CD4-positive, alpha-beta T cell (primary cell): ENCODE data around the gene PBOV1. TPM values are rescaled to one million over a fixed set of nuclear protein-coding genes. Genes with fewer than 3 reads are reported as not detected.

Source experiments
- ATAC-seq: fragments of 200-7000 bp; cut with Tn5 transposase; one replicate; pipeline ENCODE4 v1.10.0; 2022; ENCODE audit warnings: mild to moderate bottlenecking; ENCODE audit not compliant: poor library complexity
- CTCF ChIA-PET: fragments of 350-600 bp; sonication (Branson Sonifier 250); formaldehyde crosslinking; loops from one replicate; lab custom pipeline; 2021; ENCODE audit warnings: antibody characterized with exemption, inconsistent platforms; lab: Charles Lee
- POLR2A ChIA-PET: fragments of 350-600 bp; sonication (Branson Sonifier 250); formaldehyde crosslinking; loops from one replicate; lab custom pipeline; 2021; ENCODE audit warnings: antibody characterized with exemption, inconsistent platforms; lab: Charles Lee
- DNase-seq, 14 experiments: peaks; one replicate each; pipeline ENCODE4 v3.0.0-alpha.2; 2013 to 2020; ENCODE audit warnings: mixed read lengths in 2 of 14
- H3K27ac ChIP-seq, 2 donors: one replicate each; pipeline versions ENCODE4 v1.5.1 to v1.7.0; 2013; ENCODE audit warnings: low read length in 2 of 2, low read depth in 1 of 2, mild to moderate bottlenecking in 1 of 2
- H3K27me3 ChIP-seq, 2 experiments: 1 replicate in 1 of 2; 2 replicates in 1 of 2; pipeline versions ENCODE4 v1.6.1 to v1.7.0; 2013; ENCODE audit warnings: low read length in 2 of 2, control low read depth in 1 of 2, mild to moderate bottlenecking in 1 of 2, moderate library complexity in 1 of 2; ENCODE audit not compliant: insufficient read depth in 2 of 2, control insufficient read depth in 1 of 2
- H3K36me3 ChIP-seq: one replicate; pipeline ENCODE4 v1.6.1; 2013; ENCODE audit warnings: low read length, control low read depth; ENCODE audit not compliant: insufficient read depth
- H3K4me1 ChIP-seq: one replicate; pipeline ENCODE4 v1.6.1; 2013; ENCODE audit warnings: low read length, control low read depth; ENCODE audit not compliant: insufficient read depth
- H3K4me3 ChIP-seq: one replicate; pipeline ENCODE4 v1.5.1; 2013; ENCODE audit warnings: mild to moderate bottlenecking, low read length, moderate library complexity
- H3K9me3 ChIP-seq, 2 experiments: 1 replicate in 1 of 2; 2 replicates in 1 of 2; pipeline versions ENCODE4 v1.6.1 to v1.7.0; 2013; ENCODE audit warnings: low read length in 2 of 2, mild to moderate bottlenecking in 2 of 2, control low read depth in 1 of 2, moderate library complexity in 1 of 2; ENCODE audit not compliant: control insufficient read depth in 1 of 2, insufficient read depth in 1 of 2
- H3K27ac Mint-ChIP-seq: one replicate; pipeline ENCODE4 v1.8.0; 2020; ENCODE audit warnings: mixed read lengths
- H3K27me3 Mint-ChIP-seq: one replicate; pipeline ENCODE4 v1.8.0; 2021; ENCODE audit warnings: mixed read lengths
- H3K36me3 Mint-ChIP-seq: one replicate; pipeline ENCODE4 v1.8.0; 2021; ENCODE audit warnings: low read depth, mixed read lengths
- H3K4me1 Mint-ChIP-seq: one replicate; pipeline ENCODE4 v1.8.0; 2021; ENCODE audit warnings: low read depth, mixed read lengths
- H3K4me3 Mint-ChIP-seq: one replicate; pipeline ENCODE4 v1.8.0; 2020; ENCODE audit warnings: mild to moderate bottlenecking, mixed read lengths
- H3K9me3 Mint-ChIP-seq: one replicate; pipeline ENCODE4 v1.8.0; 2020; ENCODE audit warnings: mixed read lengths
- CTCF ChIP-seq: fragments of 200-600 bp; IDR thresholded peaks from one replicate; pipeline ENCODE4 v1.8.0; 2022; ENCODE audit warnings: antibody characterized with exemption, mild to moderate bottlenecking
- intact Hi-C, 2 experiments: fragments of 100-400 bp; cut with DNase I in 1 of 2; cut with micrococcal nuclease in 1 of 2; formaldehyde crosslinking; loops; one replicate each; pipeline versions ENCODE4 v1.15.1 to v1.9.0; 2023 to 2025; cut with DNase I, micrococcal nuclease
- total RNA-seq, 174 experiments: library from RNA in 2 of 174; stranded (reverse) in 2 of 174; gene quantifications; one replicate each; pipeline ENCODE4 v1.2.3 and lab custom pipeline; 2021 to 2026

Gene PBOV1
- total RNA-seq, 2 experiments from 2014 or later, result not detected

DNA sequence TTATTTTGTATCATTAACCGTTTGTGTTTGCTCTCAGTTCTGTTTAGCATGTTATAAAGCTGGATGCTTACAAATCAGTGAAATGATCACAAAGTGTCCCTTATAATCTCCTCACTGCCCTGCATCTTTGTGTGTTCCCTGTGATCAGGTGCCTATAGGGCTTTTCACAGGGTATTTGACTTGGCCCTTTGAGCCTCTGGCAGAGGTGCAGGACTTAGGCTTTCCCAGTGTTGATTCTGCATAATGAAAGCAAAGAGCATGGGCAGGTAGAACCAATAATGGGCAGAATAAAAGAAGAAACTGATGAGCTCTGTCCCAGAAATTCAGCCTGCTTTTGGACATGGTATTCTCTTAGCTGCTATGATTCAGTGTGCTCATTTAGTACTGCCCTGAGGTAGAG, 16.9 kb upstream of the PBOV1 start:
- ChIA-PET POLR2A (no interaction called here), CTCF (no interaction called here)
- H3K4me3 ChIP-seq, result no peak overlapping the region
- no peaks in the 10 kb centered on the region for H3K9me3 Mint-ChIP-seq
- no peak overlapping the region for H3K27ac ChIP-seq
- H3K27me3 ChIP-seq, result peaks cover 0 to 3% of the 10 kb centered on the region in 2 experiments
- H3K4me1 ChIP-seq, result no peaks in the 10 kb centered on the region
- H3K36me3 Mint-ChIP-seq, result no peaks in the 10 kb centered on the region
- H3K27me3 Mint-ChIP-seq, result peaks cover 28% of the 10 kb centered on the region
- no peak for TF ChIP-seq CTCF
- H3K4me1 Mint-ChIP-seq, result no peaks in the 10 kb centered on the region
- intact Hi-C loops, result no loop called here
- DNase-seq, result no peak
- no peak overlapping the region for H3K27ac Mint-ChIP-seq
- H3K36me3 ChIP-seq, result no peaks in the 10 kb centered on the region
- no peak for ATAC-seq
- H3K4me3 Mint-ChIP-seq, result no peak overlapping the region
- no peaks in the 10 kb centered on the region for H3K9me3 ChIP-seq

GRCh38 chr6:138234363-138234762, 16.1 kb upstream of the PBOV1 start:
- no peak overlapping the region for H3K4me3 Mint-ChIP-seq
- TF ChIP-seq CTCF, result no peak
- Histone ChIP-seq H3K36me3 (no peaks in the 10 kb centered on the region), H3K4me1 (no peaks in the 10 kb centered on the region), H3K27ac (no peak overlapping the region), H3K9me3 (no peaks in the 10 kb centered on the region), H3K27me3 (peaks cover 0 to 3% of the 10 kb centered on the region in 2 experiments), H3K4me3 (no peak overlapping the region)
- intact Hi-C loops, result no loop called here
- ChIA-PET CTCF (no interaction called here), POLR2A (interaction anchor here (0.6 kb wide), 1 partner anchor 36 kb away, joined by 4 read pairs; no protein-coding TSS in a partner anchor)
- no peaks in the 10 kb centered on the region for H3K4me1 Mint-ChIP-seq
- H3K27me3 Mint-ChIP-seq, result peaks cover 32% of the 10 kb centered on the region
- H3K27ac Mint-ChIP-seq, result no peak overlapping the region
- ATAC-seq (no peak), DNase-seq (no peak)
- no peaks in the 10 kb centered on the region for H3K36me3 Mint-ChIP-seq
- no peaks in the 10 kb centered on the region for H3K9me3 Mint-ChIP-seq

DNA sequence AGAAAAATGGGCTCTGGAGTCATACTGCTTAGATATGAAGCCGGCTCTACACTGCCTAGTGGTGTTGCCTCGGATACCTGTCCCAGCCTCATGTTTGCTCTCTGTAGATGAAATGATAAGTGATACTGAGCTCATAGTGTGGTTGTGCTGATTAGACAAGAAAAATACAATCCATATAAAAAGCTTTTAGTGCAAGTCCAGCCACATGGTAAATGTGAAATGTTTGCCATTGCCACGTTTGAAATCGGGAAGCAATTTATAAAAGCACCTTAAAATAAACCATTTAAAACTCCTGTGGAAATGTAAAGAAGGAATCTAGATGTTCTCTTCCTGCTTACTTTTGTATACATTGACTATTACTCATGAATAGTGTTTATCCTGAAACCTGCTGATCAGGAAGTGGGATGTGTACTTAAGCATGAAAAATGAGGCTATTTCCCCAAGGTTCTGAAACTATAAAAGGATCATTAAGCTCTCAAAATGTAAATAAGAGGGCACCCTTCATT, 13.1 kb upstream of the PBOV1 start:
- Mint-ChIP-seq H3K27me3 (peaks cover 39% of the 10 kb centered on the region), H3K27ac (no peak overlapping the region), H3K4me1 (no peaks in the 10 kb centered on the region), H3K9me3 (no peaks in the 10 kb centered on the region), H3K4me3 (no peak overlapping the region), H3K36me3 (no peaks in the 10 kb centered on the region)
- ATAC-seq, result no peak
- no peak overlapping the region for H3K4me3 ChIP-seq
- no peaks in the 10 kb centered on the region for H3K4me1 ChIP-seq
- TF ChIP-seq CTCF, result no peak
- H3K27ac ChIP-seq, result no peak overlapping the region
- H3K27me3 ChIP-seq, result peaks cover under 1 to 4% of the 10 kb centered on the region in 2 experiments
- no peak for DNase-seq
- CTCF ChIA-PET, result no interaction called here
- intact Hi-C loops, result no loop called here
- H3K36me3 ChIP-seq, result no peaks in the 10 kb centered on the region
- H3K9me3 ChIP-seq, result no peaks in the 10 kb centered on the region
- POLR2A ChIA-PET, result no interaction called here
